HepG2 (cell line): ENCODE results near the gene VIM. TPM values are rescaled to one million over a fixed set of nuclear protein-coding genes. Genes with fewer than 3 reads are reported as not detected.
A peak's percentile ranks its signal among the peaks of the same experiment; 100 is the strongest.

Experiments used
- CBX1 ChIP-seq: IDR thresholded peaks from one replicate; pipeline ENCODE4 v1.6.1; 2016; ENCODE audit warnings: antibody characterized with exemption, low read depth
- GABPB1 ChIP-seq: IDR thresholded peaks from 2 replicates; pipeline ENCODE4 v1.6.1; 2016; ENCODE audit warnings: mild to moderate bottlenecking, missing genetic modification reagents, moderate library complexity, missing compliant biosample characterization
- MXI1 ChIP-seq: IDR thresholded peaks from 3 replicates; pipeline ENCODE4 v1.6.1; 2012; ENCODE audit warnings: low read depth, low read length, inconsistent platforms, borderline replicate concordance
- RBM22 ChIP-seq: fragments of 200-400 bp; formaldehyde crosslinking; optimal IDR thresholded peaks from 2 replicates; pipeline ENCODE3; 2017; ENCODE audit warnings: mild to moderate bottlenecking, low read length, moderate library complexity
- SMAD1 ChIP-seq: sonication (generic); formaldehyde crosslinking; IDR thresholded peaks from 2 replicates; pipeline ENCODE4 v1.4.0; 2020; ENCODE audit warnings: missing genetic modification reagents, low read depth, mild to moderate bottlenecking, borderline replicate concordance
- SP2 ChIP-seq: sonication (generic); formaldehyde crosslinking; IDR thresholded peaks from 2 replicates; pipeline ENCODE4 v1.5.1; 2020; ENCODE audit warnings: mild to moderate bottlenecking, missing genetic modification reagents
- THAP11 ChIP-seq: IDR thresholded peaks from 2 replicates; pipeline ENCODE4 v1.6.1; 2016; ENCODE audit warnings: missing biosample characterization, missing genetic modification reagents
- ZBTB42 ChIP-seq: sonication (generic); formaldehyde crosslinking; IDR thresholded peaks from 2 replicates; pipeline ENCODE4 v1.5.0; 2020; ENCODE audit warnings: mild to moderate bottlenecking, missing genetic modification reagents
- ZFAT ChIP-seq: sonication (generic); formaldehyde crosslinking; conservative IDR thresholded peaks from 2 replicates; pipeline ENCODE4 v1.8.1; 2023; ENCODE audit warnings: missing genetic modification reagents, inconsistent platforms
- ZMAT3 ChIP-seq: sonication (generic); formaldehyde crosslinking; conservative IDR thresholded peaks from 2 replicates; pipeline ENCODE4 v1.7.0; 2021; ENCODE audit warnings: missing genetic modification reagents
- ZNF225 ChIP-seq: sonication (generic); formaldehyde crosslinking; IDR thresholded peaks from 2 replicates; pipeline ENCODE4 v1.4.0; 2020; ENCODE audit warnings: mild to moderate bottlenecking, missing genetic modification reagents
- ZNF235 ChIP-seq: sonication (generic); formaldehyde crosslinking; IDR thresholded peaks from 2 replicates; pipeline ENCODE4 v1.8.1; 2023; ENCODE audit warnings: mild to moderate bottlenecking, missing genetic modification reagents, borderline replicate concordance
- ZNF292 ChIP-seq: sonication (generic); formaldehyde crosslinking; IDR thresholded peaks from 2 replicates; pipeline ENCODE4 v1.8.1; 2022; ENCODE audit warnings: mild to moderate bottlenecking, low read depth, missing genetic modification reagents, borderline replicate concordance
- ZNF326 ChIP-seq: sonication (generic); formaldehyde crosslinking; IDR thresholded peaks from 2 replicates; pipeline ENCODE4 v1.4.0; 2020; ENCODE audit warnings: missing genetic modification reagents, borderline replicate concordance
- ZNF501 ChIP-seq: sonication (generic); formaldehyde crosslinking; IDR thresholded peaks from 2 replicates; pipeline ENCODE4 v1.5.1; 2020; ENCODE audit warnings: mild to moderate bottlenecking, moderate library complexity, missing genetic modification reagents
- ZNF776 ChIP-seq: sonication (generic); formaldehyde crosslinking; IDR thresholded peaks from 2 replicates; pipeline ENCODE4 v1.4.0; 2020; ENCODE audit warnings: mild to moderate bottlenecking, missing genetic modification reagents
- ZNF878 ChIP-seq: sonication (generic); formaldehyde crosslinking; IDR thresholded peaks from 2 replicates; pipeline ENCODE4 v1.8.1; 2023; ENCODE audit warnings: mild to moderate bottlenecking, missing genetic modification reagents, moderate library complexity
- polyA plus RNA-seq, 8 experiments: library from polyadenylated mRNA; depleted of rRNA in 3 of 8; stranded (reverse) in 7 of 8; unstranded in 1 of 8; fragments of >200 nt; fragmentation: Illumina TruSeq in 4 of 8; extraction: Trizol in 4 of 8; gene quantifications; 2 replicates each; pipeline versions ENCODE4 v1.2.1 to v1.2.3, GENCODE V29; 2011 to 2016; ENCODE audit warnings: low read depth in 4 of 8, missing spikeins in 1 of 8, mixed read lengths in 1 of 8; ENCODE audit not compliant: insufficient read depth in 1 of 8
- total RNA-seq, 5 experiments: library from RNA; depleted of rRNA; stranded (reverse); fragments of >200 nt; fragmentation: Illumina TruSeq; extraction: Trizol; gene quantifications; 2 replicates each; pipeline ENCODE4 v1.2.3, GENCODE V29; 2016; ENCODE audit warnings: low read depth in 1 of 5
- TF ChIP-seq, protein P1 (sequence below): sonication (generic); formaldehyde crosslinking; IDR thresholded peaks from 2 replicates; pipeline ENCODE4 v1.4.0; 2020; ENCODE audit warnings: mild to moderate bottlenecking, missing genetic modification reagents
- TF ChIP-seq, protein P2 (sequence below): sonication (generic); formaldehyde crosslinking; IDR thresholded peaks from 2 replicates; pipeline ENCODE4 v1.8.0; 2023; ENCODE audit warnings: mild to moderate bottlenecking, missing genetic modification reagents
- TF ChIP-seq, protein P3 (sequence below): sonication (generic); formaldehyde crosslinking; IDR thresholded peaks from 2 replicates; pipeline ENCODE4 v1.4.0; 2020; ENCODE audit warnings: missing genetic modification reagents
- TF ChIP-seq, protein P4 (sequence below): sonication (generic); IDR thresholded peaks from 2 replicates; pipeline ENCODE4 v1.6.1; 2016; ENCODE audit warnings: low read depth, borderline replicate concordance
- TF ChIP-seq, protein P5 (sequence below): sonication (generic); formaldehyde crosslinking; IDR thresholded peaks from 2 replicates; pipeline ENCODE4 v1.8.1; 2023; ENCODE audit warnings: mild to moderate bottlenecking, missing genetic modification reagents

Gene VIM
- total and polyA plus RNA-seq, 2 of the 13 experiments (the other 11 are each of a cell fraction or from before 2014, with no cell fraction given) = not detected

DNA sequence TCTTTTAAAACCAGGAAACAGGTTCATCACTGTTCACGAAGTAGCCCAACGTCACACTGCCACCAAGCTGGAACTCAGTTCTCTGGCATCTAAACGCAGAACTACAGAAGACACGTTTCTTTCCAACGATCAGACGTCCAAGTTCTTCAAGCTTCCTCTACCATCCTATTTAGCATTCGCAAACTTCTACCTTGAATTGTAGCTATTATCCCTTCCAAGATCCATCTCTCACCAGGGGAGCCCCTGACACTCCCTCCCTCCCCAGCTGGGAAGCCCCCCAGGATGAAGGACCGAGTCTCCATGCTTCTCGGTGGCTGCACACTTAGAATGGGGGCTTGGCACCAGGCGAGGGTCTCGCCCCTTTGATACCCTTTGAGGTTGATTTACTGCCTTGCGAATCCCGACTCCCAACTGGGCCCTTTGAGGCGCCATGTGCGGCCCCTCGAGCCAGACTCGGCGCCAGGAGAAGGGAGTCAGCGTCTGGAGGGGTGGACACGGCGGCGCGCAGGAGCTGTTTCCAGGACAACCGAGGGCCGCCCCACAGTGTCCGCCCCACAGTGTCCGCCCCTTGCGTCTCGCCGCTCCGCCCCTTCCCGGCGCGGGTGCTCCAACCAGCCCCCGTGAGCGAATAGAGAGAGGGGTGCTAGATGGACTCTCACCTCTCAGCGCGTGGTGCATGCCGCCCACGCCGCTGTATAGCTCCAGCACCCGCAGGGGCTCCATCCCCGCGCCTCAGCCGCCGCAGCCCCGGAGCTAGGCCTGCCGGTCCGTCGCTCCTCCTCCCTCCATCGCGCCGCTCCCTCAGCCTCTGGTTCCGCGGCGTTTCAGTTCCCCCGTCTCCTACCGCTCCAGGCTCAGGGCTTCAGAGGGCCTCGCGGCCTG lies 26.9 kb upstream of the VIM start, which contains the start of gene TRDMT1 (continued):
- TF ChIP-seq, protein P1, sequence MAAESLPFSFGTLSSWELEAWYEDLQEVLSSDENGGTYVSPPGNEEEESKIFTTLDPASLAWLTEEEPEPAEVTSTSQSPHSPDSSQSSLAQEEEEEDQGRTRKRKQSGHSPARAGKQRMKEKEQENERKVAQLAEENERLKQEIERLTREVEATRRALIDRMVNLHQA (CRISPR knock-in tag) = no peak
- TF ChIP-seq ZNF292 (CRISPR knock-in tag) (peak; percentile 88), ZNF501 (peak; percentile 97), GABPB1 (peak; percentile 99), ZMAT3 (CRISPR knock-in tag) (0 out of 2 replicates have a peak, but pooled peaks have one; percentile 69), ZNF225 (peak; percentile 89), THAP11 (CRISPR knock-in tag) (peak; percentile 92), SP2 (CRISPR knock-in tag) (peak; percentile 70), ZBTB42 (CRISPR knock-in tag) (peak; percentile 81; the same call in 1 of the 2 replicates), ZNF878 (peak; percentile 89; the same call in 1 of the 2 replicates), ZNF776 (CRISPR knock-in tag) (0 out of 2 replicates have a peak, but pooled peaks have one; percentile 64), SMAD1 (0 out of 2 replicates have a peak, but pooled peaks have one; percentile 41), ZNF235 (peak; percentile 88; the same call in 1 of the 2 replicates), MXI1 (peak; percentile 35; the same call in 1 of the 3 replicates), ZFAT (CRISPR knock-in tag) (peak; percentile 57; the same call in 1 of the 2 replicates), RBM22 (no peak), ZNF326 (CRISPR knock-in tag) (no peak), CBX1 (peak; percentile 99)
- TF ChIP-seq, protein P2, sequence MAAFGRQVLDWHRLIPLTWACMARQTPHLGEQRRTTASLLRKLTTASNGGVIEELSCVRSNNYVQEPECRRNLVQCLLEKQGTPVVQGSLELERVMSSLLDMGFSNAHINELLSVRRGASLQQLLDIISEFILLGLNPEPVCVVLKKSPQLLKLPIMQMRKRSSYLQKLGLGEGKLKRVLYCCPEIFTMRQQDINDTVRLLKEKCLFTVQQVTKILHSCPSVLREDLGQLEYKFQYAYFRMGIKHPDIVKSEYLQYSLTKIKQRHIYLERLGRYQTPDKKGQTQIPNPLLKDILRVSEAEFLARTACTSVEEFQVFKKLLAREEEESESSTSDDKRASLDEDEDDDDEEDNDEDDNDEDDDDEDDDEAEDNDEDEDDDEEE = peak; percentile 87
- TF ChIP-seq, protein P3, sequence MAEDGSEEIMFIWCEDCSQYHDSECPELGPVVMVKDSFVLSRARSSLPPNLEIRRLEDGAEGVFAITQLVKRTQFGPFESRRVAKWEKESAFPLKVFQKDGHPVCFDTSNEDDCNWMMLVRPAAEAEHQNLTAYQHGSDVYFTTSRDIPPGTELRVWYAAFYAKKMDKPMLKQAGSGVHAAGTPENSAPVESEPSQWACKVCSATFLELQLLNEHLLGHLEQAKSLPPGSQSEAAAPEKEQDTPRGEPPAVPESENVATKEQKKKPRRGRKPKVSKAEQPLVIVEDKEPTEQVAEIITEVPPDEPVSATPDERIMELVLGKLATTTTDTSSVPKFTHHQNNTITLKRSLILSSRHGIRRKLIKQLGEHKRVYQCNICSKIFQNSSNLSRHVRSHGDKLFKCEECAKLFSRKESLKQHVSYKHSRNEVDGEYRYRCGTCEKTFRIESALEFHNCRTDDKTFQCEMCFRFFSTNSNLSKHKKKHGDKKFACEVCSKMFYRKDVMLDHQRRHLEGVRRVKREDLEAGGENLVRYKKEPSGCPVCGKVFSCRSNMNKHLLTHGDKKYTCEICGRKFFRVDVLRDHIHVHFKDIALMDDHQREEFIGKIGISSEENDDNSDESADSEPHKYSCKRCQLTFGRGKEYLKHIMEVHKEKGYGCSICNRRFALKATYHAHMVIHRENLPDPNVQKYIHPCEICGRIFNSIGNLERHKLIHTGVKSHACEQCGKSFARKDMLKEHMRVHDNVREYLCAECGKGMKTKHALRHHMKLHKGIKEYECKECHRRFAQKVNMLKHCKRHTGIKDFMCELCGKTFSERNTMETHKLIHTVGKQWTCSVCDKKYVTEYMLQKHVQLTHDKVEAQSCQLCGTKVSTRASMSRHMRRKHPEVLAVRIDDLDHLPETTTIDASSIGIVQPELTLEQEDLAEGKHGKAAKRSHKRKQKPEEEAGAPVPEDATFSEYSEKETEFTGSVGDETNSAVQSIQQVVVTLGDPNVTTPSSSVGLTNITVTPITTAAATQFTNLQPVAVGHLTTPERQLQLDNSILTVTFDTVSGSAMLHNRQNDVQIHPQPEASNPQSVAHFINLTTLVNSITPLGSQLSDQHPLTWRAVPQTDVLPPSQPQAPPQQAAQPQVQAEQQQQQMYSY (CRISPR knock-in tag) = 0 out of 2 replicates have a peak, but pooled peaks have one; percentile 46
- TF ChIP-seq, protein P4, sequence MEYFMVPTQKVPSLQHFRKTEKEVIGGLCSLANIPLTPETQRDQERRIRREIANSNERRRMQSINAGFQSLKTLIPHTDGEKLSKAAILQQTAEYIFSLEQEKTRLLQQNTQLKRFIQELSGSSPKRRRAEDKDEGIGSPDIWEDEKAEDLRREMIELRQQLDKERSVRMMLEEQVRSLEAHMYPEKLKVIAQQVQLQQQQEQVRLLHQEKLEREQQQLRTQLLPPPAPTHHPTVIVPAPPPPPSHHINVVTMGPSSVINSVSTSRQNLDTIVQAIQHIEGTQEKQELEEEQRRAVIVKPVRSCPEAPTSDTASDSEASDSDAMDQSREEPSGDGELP = no peak; the same call in 1 of the 2 replicates
- TF ChIP-seq, protein P5, sequence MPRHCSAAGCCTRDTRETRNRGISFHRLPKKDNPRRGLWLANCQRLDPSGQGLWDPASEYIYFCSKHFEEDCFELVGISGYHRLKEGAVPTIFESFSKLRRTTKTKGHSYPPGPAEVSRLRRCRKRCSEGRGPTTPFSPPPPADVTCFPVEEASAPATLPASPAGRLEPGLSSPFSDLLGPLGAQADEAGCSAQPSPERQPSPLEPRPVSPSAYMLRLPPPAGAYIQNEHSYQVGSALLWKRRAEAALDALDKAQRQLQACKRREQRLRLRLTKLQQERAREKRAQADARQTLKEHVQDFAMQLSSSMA (CRISPR knock-in tag) = peak; percentile 23; the same call in 1 of the 2 replicates
